Frontal cortex (tissue), 4 donors: Measurements from ENCODE around the gene PPT1. TPM values are rescaled to one million over a fixed set of nuclear protein-coding genes. Genes with fewer than 3 reads are reported as not detected.
A peak's percentile ranks its signal among the peaks of the same experiment; 100 is the strongest.
"Not testable (repeated sequence)": the region's sequence is repeated elsewhere in the genome, so short reads cannot be mapped to it uniquely, and the experiment has no call there.

Experiments
- DNase-seq, 2 donors: peaks; one replicate each; pipeline ENCODE4 v3.0.0; 2012; ENCODE audit warnings: low spot score in 2 of 2
- FAIRE-seq: peaks from 2 replicates; lab custom pipeline; 2012; peaks lifted over from hg19 to GRCh38; lab: Jason Lieb, UNC
- total RNA-seq: library from RNA; depleted of rRNA; stranded (reverse); fragments of >200 nt; gene quantifications from one replicate; pipeline ENCODE4 v1.2.3, GENCODE V29; 2014
- donor health status: control.
- donor health status: control.
- donor health status: control.

Gene PPT1
- total RNA-seq, 1 donor from 2014 or later, result 44.8 TPM

DNA sequence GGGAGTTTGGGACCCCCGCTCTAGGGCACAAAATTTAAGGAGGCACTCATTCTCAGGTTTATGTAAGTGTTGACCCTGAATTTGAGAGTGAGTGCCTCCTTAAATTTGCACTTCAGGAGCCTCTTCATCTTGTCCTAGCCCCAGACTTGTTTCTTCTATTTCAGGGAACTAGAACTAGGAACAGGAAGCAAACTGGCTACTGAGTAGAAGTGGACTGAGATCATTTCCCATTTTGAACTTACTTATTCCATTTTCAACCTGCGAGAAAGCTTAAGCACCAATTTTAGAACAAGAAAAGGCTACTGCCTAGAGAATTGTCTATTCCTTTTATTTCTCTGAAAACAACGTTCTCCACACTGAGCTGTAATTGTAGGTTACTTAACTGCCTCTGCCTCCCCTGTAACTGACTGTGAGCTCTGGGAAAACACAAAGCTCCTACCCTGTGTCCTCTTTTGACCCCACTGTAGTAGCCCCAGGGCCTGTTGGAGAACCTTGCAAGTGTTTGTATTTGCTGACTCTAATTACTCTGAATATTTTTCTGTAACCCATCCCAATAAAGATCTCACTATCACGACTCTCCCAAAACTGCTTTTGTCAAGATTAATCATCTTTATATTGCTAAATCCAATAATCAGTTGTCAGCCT is 2.5 kb downstream of the PPT1 start:
- DNase-seq (no peak), FAIRE-seq (no peak)

GRCh38 chr1:40092706-40093639 is 4.1 kb downstream of the PPT1 start:
- FAIRE-seq, result no peak
- DNase-seq, result no peak

GRCh38 chr1:40092241-40092640 is 4.8 kb downstream of the PPT1 start:
- FAIRE-seq (no peak), DNase-seq (no peak)

DNA sequence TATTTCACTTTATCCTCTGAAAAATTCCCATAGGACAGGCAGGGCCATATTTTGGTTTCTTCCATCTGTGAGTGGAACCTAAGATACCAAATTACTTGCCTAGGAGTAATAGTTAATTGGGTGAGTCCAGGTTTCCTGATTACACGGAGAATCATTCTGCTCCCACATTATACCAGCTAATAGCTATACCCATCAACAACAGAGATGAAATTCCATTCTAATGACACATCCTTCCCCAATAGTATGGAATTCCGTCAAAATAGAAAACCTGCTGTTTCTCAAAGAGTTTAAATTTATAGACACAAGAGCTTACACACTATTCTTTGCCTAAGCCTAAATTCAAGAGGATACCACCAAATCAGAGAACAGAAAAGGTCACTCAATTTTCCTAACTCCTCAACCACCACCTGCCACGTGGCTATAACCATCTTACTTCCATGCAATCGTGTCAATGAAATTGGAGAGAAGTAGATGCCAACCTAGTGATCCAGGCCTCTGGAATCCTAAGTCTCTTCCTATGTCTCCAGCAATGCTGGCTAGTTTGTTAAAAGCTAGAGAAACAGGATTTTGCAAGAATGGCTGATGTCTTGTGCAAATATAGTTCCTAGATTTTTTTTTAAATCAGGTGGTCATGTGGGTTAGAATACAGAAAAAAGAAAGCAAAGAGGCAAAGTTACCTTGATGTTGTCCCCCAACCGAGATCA is 6.2 kb downstream of the PPT1 start:
- FAIRE-seq (no peak), DNase-seq (no peak)

DNA sequence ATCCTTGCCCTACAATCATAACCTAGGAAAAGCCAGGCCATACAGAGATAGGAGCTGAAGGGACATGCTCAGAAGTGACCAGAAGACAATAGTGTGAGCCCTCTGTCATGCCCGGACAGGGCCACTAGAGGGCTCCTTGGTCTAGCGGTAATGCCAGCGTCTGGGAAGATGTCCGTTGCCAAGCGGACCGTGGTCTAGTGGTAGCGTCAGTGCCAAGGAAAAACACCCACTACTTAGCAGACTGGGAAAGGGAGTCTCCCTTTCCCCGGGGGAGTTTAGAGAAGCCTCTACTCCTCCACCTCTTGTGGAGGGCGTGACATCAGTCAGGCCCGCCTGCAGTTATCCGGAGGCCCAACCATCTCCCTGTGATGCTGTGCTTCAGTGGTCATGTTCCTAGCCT is 12.3 kb downstream of the PPT1 start:
- DNase-seq, result not testable (repeated sequence)
- FAIRE-seq, result peak; percentile 48

DNA sequence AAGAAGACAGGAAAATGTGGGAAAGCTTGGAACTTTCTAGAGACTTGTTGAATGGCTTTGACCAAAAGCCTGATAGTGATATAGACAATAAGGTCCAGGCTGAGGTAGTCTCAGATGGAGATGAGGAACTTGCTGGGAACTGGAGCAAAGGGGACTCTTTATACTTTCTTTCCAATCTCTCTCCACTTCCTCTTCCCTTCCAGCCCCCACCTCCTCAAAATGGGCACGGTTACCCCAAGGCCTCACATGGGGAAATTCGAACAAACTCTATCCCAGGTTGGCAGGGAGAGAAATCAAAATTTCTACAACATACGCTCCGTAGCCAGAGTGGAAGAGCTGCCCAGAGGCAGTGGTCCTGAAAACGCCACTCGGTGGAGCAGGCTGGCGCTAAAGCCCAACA is 15.2 kb downstream of the PPT1 start:
- DNase-seq (no peak), FAIRE-seq (no peak)

DNA sequence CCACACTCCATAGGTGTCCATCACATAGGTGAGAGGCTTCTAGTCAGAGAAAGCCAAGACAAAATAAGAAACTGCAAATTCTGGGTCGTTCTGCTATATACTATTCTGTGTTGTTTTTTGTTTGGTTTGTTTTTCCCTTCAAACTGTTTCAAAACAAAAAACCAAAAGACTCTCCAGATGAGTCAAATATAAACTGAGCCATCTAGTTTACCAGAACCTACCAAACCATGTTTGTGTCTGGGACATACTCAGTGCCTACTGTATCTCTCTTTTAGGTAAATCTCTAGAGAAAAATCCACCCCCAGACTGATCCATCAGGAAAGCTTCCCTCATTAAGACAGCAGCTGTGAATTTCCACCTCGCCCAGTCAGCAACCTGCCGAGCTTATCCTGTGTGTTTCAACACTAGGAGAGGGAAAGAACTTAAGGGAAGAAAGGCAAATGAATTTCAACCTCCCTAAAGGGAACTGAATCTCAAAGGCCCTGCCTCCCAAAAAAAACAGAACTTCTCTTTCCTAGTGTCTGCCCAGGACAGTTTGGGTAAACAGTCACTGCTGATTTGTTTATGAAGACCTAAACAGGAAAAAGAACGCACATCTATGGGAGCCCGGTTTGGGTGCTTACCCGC is 17.2 kb downstream of the PPT1 start:
- FAIRE-seq (no peak), DNase-seq (no peak)

DNA sequence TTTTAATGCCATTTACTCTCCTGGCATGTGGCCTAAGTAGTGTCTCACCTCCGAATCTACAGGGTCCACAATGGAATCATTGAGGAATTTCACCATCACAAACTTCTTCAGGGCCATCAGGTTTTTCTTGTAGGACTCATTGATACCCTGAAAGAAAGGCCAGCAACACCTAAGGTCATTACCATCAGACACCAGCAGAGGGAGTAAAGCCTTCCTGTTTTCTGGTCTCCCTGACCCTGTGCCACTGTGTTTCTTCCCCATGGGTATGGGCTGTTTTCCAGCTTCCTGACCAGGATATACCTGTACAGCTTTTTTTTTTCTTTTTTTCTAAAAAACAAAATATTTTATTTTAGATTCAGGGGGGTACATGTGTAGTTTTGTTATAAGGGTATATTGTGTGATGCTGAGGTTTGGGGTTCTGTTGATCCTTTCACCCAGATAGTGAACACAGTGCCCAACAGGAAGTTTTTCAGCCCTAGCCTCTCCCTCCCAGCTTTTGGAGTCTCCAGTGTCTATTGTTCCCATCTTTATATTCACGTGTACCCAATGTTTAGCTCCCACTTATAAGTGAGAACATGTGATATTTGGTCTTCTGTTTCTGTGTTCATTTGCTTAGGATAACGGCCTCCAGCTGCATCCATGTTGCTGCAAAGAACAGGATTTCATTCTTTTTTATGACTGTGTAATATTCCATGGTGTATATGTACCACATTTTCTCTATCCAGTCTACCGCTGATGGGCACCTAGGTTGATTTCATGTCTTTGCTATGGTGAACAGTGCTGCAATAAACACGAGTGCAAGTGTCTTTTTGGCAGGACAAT is 18.3 kb downstream of the PPT1 start:
- no peak for DNase-seq
- no peak for FAIRE-seq

DNA sequence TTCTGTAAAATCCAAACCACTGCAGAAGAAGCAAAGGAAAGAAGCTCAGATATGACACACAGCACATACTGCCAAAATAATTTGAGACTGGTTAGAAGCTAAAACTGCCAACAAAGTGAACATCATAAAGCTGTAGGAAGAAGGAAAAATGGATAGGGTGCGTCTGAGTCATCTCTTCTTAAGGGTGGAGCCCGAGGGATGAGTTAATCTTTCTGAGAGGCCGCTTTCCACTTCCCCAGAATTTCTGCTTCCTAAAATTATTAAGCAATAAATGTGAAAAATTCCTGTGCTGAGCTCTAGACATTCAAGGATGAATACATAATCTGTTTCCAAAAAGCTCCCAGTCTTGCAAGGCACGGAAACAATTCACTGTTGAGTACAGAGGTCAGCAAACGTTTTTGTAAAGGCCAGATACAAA is 20.1 kb downstream of the PPT1 start:
- FAIRE-seq, result no peak
- DNase-seq, result no peak

DNA sequence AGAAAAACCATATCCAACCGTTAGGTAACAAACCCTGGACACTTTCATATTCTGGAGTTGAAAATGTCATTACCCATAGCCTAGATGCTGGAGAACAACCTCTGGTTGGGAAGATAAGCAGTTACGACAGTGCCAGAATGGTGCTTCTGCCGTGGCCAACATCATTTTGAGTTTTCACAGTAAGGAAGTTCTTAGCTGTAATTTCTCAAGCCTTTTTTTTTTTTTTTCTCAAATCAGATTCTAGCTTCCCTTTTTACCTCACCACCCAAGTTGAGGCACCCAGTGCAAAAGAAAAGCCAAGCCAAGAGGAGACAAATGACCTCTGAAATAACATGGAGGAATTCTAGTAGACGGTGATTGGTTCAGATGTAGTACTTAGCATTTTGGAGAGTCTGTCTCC is 21.8 kb downstream of the PPT1 start:
- FAIRE-seq, result no peak
- DNase-seq, result no peak

DNA sequence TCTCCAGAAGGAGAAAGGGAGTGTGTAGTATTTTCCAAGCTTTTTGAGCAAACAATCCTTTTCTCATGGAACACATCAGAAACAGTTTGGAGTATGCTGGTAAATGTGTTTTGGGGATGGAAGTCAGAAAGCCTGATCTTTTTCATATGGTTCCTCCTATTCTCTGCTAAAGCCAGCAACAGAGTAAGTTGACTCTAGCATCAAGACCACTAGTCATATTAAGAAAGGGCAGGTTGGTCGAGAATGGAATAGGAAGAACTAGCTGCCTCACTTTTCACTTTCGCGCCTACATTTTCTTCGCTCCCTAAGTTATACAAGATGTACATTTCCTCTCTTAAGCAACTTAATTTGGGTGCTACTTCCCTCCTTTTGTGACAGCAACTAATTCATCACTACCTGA is 24.0 kb downstream of the PPT1 start:
- DNase-seq (no peak), FAIRE-seq (no peak)

DNA sequence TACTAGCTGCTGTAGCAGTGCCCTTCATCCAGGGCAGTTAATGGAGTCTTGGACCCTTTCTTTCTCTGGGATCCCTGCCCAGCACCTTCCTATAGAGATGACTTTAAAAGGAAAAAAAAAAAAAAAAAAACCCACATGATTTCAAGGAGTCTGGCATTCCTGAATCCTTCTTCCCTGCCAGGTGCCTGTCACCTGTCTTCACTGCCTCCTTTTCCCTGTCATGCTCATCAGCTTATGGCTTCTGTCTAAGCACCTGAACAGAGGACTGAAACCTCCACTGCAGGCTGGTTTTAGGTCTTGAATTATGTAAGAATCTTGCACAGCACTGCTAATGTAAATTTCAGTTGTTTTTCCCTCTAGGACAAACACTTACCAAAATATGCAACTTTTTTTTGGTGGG is 24.9 kb downstream of the PPT1 start:
- FAIRE-seq, result no peak

DNA sequence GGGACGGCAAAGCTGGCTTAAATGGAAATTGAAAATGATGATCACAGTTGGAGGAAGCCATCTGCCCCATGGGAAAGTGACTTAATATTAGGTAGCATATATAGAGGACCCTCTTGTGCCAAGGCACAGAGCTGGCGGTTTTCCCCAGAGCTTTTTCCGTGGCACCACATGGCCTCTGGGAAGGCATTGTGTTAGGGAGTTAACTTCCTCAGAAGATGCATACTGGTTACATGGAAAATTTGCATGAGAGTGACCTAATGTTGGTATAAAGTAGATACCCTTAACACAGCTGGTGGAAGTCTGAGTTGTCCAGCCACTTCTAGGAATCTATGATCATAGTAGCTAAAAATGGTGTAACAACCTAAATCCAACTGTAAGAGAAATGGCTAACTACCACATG is 29.2 kb downstream of the PPT1 start:
- no peak for FAIRE-seq

More for the DNA sequence above, 24.9 kb downstream of the PPT1 start:
- no peak for DNase-seq

GRCh38 chr1:40067023-40067422 is 30.0 kb downstream of the PPT1 start:
- DNase-seq, result no peak
- no peak for FAIRE-seq

More for the DNA sequence above, 29.2 kb downstream of the PPT1 start:
- no peak for DNase-seq

DNA sequence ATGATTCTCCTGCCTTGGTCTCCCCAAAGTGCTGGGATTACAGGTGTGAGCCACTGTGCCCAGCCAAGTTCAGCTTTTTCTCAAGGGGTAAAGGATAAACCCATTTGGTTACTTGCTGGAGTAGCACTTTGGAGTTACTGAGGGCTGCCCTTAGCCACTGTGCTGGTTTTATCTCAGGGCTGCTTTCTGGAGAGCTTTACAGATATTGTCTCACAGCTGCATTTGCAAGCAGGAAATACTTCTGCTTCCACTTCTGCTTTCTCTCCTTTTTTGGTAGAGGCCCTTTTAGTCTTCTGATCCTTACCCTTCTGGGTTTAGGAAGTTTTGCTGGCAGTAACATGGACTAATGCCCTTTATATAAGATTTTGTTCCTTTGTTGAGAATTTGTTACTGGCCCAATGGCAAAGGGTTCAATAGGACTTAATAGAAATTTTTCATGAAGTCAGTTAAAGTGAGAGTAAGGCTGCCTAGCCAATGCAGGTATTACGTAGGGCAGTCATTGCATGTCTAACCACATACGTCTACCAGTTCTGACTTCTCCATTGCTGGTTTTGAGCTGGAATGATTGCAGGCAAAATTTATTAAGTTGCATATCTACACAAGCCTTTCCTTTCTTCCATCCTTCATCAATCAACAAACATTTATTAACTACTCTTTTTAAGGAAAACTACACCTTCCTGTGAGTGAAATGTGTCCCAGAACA is 32.1 kb downstream of the PPT1 start:
- DNase-seq (no peak), FAIRE-seq (no peak)

DNA sequence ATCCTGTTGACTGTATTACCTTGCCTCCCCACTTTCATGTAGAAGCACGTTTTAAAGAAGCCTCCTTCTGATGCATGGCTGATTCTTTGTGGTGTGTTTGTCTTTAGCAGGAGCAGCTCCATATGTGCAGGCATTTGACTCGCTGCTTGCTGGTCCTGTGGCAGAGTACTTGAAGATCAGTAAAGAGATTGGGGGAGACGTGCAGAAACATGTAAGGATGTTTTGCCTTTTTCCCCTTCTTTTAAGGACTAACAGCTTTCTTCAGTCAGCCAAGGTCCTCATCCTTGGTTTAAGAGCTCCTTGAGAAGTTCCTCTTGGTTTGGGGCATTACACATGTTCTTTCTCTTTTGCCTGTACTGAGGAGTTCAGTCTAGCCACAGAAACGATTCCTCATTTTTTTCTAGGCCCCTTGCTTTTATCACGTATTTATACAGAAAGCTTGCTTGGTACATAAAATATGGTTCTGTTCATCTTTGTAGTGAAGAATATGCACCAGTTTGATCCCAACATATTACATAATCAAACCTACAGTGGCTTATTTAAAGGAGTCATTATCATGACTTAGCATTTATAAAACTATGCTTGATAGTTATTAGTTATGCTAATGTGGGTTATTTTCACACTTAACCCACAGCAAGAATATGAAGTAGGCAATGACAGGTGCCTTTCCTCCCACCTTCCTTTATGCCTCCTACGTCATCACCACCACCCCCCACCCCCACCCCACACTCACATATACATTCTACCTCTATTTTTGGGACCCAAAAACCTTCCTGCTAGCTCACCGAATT is 36.9 kb downstream of the PPT1 start:
- FAIRE-seq, result no peak

GRCh38 chr1:40059338-40059959 is 37.6 kb downstream of the PPT1 start:
- FAIRE-seq (no peak), DNase-seq (no peak)

More for the DNA sequence above, 36.9 kb downstream of the PPT1 start:
- DNase-seq, result no peak
